T-helper 2 cell treated with Interferon-gamma antibody and Interleukin-4, amounts not matched to agents 100 ng/mL and 5 ng/mL, for 36 hours (primary cell): Measurements from ENCODE around the gene C1orf174. TPM values are rescaled to one million over a fixed set of nuclear protein-coding genes. Genes with fewer than 3 reads are reported as not detected.

Source experiments
- intact Hi-C: fragments of 100-400 bp; cut with micrococcal nuclease; formaldehyde crosslinking; loops from one replicate; pipeline ENCODE4 v1.15.1; 2023
- total RNA-seq: library from RNA; stranded (reverse); gene quantifications from 2 replicates; pipeline ENCODE4 v1.2.3, GENCODE V29; 2022

The C1orf174 gene
- total RNA-seq, 1 donor from 2014 or later: 28.6 TPM

- intact Hi-C loops: no loop called here
These were observed 53.5 kb downstream of the C1orf174 start for GRCh38 chr1:3846541-3846940.

- intact Hi-C loops: no loop called here
These were observed 57.2 kb downstream of the C1orf174 start for GRCh38 chr1:3842912-3843311.

DNA sequence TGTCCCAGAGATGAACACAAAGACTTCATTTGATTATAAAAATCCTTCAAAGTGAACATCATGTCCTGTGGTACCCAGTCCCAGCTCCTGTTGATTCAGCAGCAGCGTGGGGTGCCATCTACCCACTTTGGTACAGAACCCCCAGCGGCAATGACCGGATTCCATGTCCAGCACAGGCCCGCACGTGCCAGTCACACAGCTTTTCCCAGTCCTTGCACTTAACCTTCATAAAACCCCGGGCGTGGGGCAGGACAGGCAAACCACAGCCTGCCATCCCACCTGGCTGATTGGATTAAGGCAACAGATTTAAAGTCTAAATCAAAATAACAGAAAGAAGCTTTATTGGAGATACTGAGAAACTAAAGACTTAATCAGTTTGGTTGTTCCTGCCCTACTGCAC is 58.6 kb downstream of the C1orf174 start:
- intact Hi-C loops: no loop called here

Other genes starting within 250 kb of the C1orf174 start
- gene TP73, start 247.8 kb downstream of the C1orf174 start, total RNA-seq: 2.6 and 2.7 TPM in 2 replicates
- not detected in 2 replicates for gene CCDC27, start 147.8 kb downstream of the C1orf174 start, total RNA-seq
- not detected in 2 replicates for gene SMIM1, start 127.5 kb downstream of the C1orf174 start, total RNA-seq
- gene LRRC47, start 103.8 kb downstream of the C1orf174 start, total RNA-seq: 34.8 and 40.4 TPM in 2 replicates
- 43.0 and 44.7 TPM in 2 replicates for gene CEP104, start 43.1 kb downstream of the C1orf174 start, total RNA-seq
- gene DFFB, start 42.8 kb downstream of the C1orf174 start, total RNA-seq: 11.2 and 12.7 TPM in 2 replicates